Left forelimb (tissue), 1 donor: Measurements from ENCODE around the gene RAB3IL1.
"Not testable (repeated sequence)": the region's sequence is repeated elsewhere in the genome, so short reads cannot be mapped to it uniquely, and the experiment has no call there.

Source experiments
- DNase-seq: peaks from one replicate; pipeline ENCODE4 v3.0.0-alpha.2; 2018; ENCODE audit warnings: low spot score

Gene RAB3IL1

DNA sequence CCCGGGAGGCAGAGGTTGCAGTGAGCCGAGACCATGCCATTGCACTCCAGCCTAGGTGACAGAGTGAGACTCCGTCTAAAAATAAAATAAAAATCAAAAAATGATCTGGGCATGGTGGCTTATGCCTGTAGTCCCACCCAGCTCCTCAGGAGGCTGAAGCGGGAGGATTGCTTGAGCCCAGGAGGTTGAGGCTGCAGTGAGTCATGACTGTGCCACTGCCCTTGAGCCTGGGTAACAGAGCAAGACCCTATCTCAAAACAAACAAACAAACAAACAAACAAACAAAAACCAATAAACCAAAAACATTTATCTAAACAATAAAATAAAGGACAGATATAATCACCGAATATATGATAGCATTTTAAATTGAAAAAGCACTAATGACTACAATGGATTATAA is 36.3 kb upstream of the RAB3IL1 start:
- DNase-seq: not testable (repeated sequence)

- no peak for DNase-seq
Observed at GRCh38 chr11:61952882-61953281, 35.5 kb upstream of the RAB3IL1 start.

GRCh38 chr11:61951484-61952135 is 34.2 kb upstream of the RAB3IL1 start:
- DNase-seq: no peak

- DNase-seq: no peak
Observed at GRCh38 chr11:61950035-61950547, 32.7 kb upstream of the RAB3IL1 start, which contains the start of gene BEST1. Gene BEST1 (plus strand): TSS chr11:61950351. CDS start chr11:61951807, 1,456 bp downstream.

GRCh38 chr11:61949169-61950034 is 32.0 kb upstream of the RAB3IL1 start:
- no peak for DNase-seq

- no peak for DNase-seq
Observed at GRCh38 chr11:61948505-61948904, 31.1 kb upstream of the RAB3IL1 start.

DNA sequence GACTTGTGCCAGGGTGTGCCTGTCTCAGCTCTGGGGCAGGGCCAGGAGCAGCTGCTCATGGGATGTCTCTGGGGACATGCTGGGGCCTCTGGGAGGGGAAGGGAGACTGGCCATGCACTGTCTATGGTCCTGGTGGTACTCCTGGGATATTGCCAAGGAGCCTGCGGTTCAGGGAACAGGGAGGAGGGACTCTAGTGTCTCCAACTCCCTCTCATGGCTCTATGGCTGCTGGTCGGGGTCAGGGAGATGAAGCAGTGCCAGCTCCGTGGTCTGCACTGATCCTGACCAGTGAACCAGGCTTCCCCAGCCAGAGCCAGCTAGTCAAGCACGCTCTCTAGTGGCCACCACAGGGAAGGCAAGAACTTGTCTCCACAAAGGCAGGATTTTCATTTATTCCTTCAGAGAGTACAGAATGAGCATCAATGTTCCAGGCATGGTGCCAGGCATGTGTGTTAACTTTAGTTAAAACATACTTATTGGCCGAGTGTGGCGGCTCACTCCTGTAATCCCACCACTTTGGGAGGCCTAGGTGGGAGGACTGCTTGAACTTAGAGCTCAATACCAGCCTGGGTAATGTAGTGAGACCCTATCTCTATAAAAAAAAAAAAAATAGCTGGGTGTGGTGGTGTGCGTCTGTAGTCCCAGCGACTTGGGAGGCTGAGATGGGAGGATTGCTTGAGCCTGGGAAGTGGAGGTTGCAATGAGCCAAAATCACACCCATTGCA is 30.3 kb upstream of the RAB3IL1 start:
- peak; percentile 88 for DNase-seq

GRCh38 chr11:61946894-61947293 is 29.5 kb upstream of the RAB3IL1 start:
- DNase-seq: no peak

GRCh38 chr11:61945191-61945590 is 27.8 kb upstream of the RAB3IL1 start:
- DNase-seq: no peak

- no peak for DNase-seq
Observed at GRCh38 chr11:61940466-61940865, 23.1 kb upstream of the RAB3IL1 start.

DNA sequence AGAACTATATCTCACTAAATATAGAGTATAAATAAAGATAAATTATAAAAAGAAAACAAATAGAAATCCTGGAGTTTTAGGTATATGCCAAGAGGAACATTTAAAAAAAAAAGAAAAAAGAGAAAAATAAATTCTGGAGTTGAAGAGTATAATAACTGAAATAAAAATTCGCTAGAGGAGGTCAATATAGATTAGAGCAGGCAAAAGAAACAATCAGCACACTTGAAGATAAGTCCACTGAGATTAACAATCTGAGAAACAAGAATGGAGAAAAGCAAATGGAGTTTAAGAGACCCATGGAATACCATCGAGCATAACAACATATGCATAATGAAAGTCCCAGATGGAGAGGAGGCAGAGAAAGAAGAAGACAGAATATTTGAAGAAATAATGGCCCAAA is 18.5 kb upstream of the RAB3IL1 start:
- DNase-seq: no peak

GRCh38 chr11:61930933-61931332 is 13.6 kb upstream of the RAB3IL1 start:
- DNase-seq: no peak

GRCh38 chr11:61928606-61929005 is 11.2 kb upstream of the RAB3IL1 start:
- DNase-seq: no peak

GRCh38 chr11:61927501-61927900 is 10.1 kb upstream of the RAB3IL1 start:
- no peak for DNase-seq

DNA sequence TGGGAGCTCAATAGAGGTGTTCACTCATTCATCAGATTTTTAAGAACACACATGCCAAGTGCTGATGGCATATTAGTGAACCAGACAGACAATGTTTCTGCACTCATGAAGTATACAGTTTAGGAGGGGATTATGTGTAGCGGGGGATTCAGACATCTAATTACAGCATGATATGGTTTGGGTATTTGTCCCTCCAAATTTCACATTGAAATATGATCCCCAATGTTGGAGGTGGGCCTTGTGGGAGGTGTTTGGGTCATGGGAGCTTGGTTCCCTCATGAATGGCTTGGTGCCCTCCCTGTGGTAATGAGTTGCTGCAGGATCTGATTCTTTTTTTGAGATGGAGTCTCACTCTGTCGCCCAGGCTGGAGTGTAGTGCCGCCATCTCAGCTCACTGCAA is 8.9 kb upstream of the RAB3IL1 start:
- DNase-seq: no peak

- no peak for DNase-seq
Observed at GRCh38 chr11:61925736-61926135, 8.4 kb upstream of the RAB3IL1 start.

- no peak for DNase-seq
Observed at GRCh38 chr11:61924064-61924455, 6.7 kb upstream of the RAB3IL1 start.

DNA sequence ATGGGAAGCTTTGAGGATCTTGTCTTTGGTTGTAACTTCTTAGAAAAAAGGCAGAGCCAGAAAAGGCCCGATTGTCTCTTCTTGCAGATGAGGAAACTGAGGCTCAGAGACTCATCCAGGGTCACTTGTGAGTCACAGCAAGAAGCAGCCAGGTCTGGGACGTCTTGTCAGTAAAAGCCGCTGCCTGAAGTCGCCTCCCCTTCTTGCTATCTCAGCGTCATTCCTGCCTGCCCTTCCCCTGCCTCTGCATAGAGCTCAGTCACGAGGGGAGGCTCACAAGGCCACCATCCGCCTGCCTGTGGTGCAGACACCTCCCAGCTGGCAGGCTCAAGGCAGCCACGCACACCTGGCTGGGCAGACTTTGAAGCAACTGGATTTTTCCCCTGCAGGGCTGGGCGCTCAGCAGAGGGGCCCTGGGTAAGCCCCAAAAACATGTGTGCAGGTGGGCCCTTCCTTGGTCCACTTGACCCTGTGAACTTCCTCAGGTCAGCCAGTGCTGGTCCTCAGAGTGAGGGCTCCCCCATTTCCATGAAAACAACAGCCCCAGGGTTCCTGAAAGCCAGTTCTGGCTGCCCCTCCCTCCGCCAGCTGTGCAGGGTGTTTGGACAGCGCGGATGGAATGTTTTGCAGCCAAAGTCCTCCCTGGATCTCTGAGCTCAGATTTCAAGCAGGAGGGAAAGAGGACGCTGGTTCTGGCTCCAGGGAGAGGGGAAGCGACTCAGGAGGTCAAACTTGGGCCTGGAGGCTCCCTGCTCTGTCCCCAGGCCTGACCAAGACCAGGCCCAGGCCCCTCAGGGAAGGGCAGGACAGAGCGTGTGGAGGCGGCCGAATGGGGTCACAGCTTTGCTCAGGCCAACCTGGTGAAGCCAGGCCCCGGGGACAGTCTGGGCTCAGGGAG is 6.0 kb upstream of the RAB3IL1 start:
- peak; percentile 91 for DNase-seq

- DNase-seq: peak; percentile 90
Observed at GRCh38 chr11:61922539-61922938, 5.2 kb upstream of the RAB3IL1 start.

DNA sequence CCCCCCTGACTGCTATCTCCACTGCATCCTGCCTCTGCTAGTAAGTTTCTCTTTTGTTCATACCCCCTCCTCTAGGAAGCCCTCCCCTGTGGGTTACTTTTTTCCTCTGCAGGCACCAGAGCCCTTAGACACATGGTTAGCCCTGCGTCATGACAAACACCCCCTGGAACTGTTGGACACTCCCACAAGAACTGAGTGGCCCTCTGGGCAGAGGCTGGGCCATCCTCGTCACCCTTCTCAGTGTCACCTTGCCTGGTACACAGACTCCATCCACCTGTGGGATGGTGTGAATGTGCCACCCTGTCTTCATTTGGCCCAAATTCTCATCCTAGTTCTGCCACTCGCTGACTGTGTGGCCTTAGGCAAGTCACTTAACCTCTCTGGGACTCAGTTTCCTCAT is 4.1 kb upstream of the RAB3IL1 start:
- DNase-seq: no peak
